ENCODE data around the gene ERBB4.
"Not testable (repeated sequence)": the region's sequence is repeated elsewhere in the genome, so short reads cannot be mapped to it uniquely, and the experiment has no call there.

The ERBB4 gene

DNA sequence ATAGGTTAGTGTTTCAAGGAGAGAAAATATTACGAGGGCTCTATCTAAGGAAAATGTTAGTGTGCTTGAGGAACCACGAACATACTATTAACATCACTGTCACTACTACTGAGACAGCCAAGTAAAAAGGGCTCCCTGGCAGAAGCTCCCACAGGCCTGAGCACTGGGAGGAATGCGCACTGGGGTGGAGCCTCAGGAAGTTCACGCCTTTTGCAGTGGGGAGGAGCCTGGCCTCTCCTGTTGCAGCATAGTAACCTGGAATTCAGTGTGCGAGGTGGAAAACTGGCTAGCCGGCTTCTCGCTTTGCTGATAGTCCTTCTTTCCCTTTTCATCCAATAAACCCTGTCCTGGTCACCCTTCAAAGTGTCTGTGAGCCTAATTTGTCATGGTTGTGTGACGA, 250.3 kb downstream of the ERBB4 start:
- no peak for DNase-seq

DNA sequence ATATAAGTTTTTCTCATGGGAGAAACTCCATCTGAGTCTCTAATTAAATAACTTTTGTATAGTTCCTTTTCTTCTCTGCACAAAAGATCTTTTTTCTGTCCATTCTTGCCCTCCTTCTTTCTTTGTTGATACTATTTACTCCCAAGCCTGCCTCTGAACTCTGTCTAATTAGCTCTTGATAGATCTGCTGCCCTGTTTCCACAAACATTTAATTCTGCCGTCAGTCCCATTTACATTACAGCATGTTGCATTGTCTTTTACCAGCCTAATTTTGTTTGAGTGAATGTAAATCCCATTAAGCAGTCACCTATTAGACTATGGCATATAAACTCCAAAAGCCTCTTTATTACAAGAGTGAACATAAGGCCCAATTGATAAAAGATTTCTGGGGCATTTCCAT, 254.4 kb downstream of the ERBB4 start:
- DNase-seq: no peak

DNA sequence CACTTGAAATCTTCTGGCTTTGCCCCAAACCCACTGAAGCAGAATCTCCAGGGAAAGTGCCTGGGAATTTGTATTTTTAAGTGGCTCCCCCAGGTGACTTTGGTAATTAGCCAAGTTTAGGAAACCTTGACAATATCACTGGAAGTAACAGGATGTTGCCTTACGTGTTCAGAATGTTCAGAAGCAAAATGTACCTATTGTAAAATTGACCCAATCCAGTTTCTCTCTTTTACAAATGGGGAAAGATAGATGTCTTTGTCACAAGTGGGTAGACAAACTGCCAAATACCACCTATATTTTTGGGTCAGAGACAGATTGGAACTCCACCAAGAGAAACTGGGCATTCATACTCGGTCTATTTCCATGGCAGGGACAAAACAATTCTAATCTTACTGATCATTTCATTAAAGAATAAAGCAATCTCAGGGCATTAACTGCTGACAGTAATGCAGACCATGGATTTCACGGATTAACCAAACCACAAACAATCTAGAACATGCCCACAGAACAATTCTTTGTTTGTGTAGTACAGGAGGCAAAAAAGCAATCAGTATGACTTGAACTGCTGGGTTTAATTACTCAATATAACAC, 255.8 kb downstream of the ERBB4 start:
- DNase-seq: no peak

DNA sequence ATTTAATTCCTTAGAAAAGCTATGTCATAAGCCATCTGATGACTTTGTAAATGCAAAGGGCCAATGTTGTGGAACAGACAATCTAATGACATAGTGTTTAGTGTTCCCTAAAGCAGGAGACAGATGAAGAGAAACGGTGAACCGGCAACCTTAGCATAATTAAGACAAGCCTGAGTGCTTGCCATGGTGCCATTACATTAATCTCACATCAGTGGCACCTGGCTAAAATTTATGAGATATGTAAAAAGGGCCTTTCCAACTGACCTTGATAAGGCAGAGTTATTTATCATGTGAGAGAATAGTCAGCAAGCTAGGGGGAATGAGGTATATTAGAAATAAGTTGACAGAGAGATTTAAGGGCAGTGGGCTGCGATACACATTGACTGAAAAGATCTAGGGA, 261.8 kb downstream of the ERBB4 start:
- DNase-seq: no peak

DNA sequence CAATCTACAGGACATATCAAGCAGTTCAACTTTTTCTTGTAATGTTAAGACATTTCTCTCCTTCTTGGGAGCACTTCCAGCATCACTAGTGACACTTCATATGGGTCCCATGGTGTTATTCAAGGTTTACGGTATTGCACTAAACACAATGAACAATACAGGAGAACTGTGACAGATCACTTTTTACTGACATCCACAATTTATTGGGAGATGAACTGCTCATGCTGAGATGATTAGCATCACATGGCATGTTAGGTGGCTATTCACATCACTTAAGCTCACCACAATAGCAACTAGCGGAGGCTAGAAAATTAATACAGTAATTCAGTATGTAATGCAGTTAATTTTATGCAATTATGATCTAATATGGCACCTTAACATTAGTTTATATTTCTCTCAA, 264.4 kb downstream of the ERBB4 start:
- DNase-seq: no peak

DNA sequence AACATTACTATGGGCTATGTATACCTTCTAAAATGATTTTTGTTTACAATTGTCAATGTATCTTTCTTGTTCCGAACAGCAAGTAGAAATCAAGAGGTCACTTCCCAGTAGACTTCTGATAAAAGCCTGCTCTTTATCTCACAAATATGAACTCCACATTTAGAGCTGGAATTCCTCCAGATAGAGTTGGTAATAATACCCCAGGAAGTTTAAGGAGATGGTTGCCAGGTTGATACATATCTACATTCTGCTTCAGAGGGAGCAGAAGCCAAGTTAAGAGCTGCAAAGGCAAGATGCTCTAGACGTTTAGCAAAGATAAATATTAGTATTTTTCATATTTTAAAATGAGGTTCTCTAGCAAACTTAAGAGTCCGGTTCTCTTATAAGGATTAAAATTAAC, 267.0 kb downstream of the ERBB4 start:
- no peak for DNase-seq

DNA sequence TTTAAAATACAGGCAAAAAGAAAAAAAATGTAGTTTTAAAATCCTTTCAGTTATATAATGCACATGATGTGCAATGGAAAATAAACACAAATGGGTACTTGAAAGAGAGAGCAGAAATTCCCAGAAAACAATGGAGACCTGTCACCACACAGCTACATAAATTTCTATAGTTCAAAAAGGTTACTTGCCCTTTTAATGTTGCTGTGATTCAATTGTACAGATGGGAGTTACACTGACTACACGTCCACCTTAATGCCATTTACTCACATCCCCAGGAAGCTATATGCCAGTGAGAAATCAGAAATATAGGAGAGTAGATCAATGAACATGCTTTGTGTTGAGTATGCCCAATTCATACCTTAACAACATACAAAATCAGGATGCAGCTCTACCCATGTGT, 269.6 kb downstream of the ERBB4 start:
- no peak for DNase-seq

DNA sequence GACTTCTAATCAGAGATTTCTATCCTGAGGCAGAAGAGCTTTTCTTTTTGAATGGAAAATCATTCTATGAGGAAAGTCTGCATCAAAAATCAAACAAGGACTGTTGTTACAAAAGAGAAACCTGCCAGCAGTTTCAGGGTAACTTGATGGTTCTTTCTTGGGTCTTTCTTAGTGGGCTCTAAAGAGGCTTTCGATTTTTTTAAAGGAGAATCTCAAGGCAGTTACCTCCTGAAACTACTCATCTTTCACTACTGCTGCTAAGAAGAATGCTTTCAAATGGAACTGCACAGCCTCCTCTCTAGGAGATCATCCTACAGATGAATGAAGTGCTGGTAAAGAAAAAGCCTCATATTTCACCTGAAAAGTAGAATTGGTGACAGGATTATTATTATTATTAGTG, 272.3 kb downstream of the ERBB4 start:
- DNase-seq: no peak

DNA sequence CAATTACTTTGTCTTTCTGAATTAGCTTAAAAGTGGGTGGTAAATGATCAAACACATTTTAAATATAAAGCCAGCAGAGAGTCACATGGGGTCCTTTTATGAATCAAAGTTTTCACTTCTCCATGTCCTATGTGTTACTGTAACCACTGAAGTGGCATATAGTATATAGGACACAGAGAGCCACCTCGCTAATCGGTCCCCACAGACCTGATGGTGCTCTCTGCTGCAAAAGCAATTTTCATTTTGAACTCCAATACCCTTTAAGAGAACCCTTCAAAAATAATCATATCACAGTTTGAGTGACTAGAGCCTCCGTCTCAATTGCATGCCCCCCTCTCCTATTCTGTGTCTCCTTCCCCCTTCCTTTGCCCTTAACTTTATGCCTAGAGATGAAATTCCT, 272.8 kb downstream of the ERBB4 start:
- DNase-seq: no peak

DNA sequence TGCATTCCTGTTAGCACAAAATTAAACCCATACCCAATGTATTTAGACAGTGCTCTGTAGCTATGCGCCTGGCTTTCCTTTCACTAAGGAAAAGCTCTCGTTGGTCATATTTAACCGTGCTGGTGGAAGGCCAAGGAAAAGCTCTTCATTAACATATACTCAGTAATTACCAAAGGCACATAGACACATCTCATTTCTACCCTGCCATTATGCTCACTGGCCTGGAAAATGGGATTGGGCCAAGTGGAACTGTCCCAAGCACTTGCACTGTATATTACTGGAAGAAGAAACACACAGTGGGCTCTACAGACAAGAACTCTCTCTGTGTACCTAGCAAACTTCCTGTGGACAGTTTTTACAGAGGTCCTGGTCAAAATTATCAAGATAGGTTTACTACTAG, 274.4 kb downstream of the ERBB4 start:
- no peak for DNase-seq

DNA sequence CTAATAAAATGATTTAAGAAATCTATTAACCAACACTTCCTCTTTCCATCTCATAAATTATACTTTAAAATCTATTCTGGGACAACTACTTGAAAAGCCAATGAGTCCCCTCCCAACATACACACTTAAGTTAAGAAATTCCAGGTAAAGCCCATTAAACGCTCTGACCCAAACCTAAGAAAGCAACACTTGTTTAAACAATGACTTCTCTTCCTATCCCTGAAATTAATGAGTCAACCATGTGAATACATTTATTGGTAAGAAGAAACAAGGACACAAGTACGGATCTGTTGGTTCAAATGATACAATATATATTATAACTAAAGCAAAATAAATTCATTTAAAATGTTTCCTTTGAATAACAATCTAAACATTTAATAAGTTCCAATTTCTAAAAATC, 279.4 kb downstream of the ERBB4 start:
- DNase-seq: no peak

DNA sequence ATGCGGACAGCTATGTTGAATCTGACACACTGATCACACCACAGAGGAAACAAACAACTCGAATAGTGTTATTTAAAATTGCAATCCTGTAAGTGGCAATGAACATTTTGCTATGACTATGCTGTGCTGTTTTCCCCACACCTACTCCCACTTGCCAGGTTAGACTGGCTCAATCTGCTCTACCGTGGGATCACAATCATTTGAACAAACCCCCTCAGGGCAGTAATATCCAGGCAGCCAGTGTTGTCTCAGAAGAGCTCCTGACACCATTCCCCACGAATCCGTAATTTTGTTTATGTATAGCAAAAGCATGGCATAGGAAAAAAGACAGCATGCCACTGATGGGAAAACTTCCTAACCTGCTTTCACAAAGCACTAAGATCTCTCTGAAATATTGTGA, 284.3 kb downstream of the ERBB4 start:
- no peak for DNase-seq

DNA sequence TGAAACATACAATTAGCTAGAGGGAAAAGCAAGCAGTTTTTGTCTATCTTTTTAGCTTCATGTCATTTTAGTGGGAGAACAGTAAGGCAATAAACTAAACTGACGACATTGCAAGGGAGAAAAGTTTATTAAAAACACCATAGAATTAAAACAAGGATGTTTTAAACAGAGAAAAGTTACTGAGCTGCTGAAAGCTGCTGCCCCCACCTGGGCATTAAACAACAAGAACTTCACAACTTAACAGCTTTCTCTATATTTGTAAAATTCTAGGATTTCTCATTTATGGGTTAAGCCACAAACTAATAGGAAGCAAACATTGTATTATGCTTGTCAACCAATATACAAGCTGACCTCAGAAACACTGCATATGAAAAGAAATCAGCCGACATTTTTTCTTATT, 289.2 kb downstream of the ERBB4 start:
- DNase-seq: no peak

DNA sequence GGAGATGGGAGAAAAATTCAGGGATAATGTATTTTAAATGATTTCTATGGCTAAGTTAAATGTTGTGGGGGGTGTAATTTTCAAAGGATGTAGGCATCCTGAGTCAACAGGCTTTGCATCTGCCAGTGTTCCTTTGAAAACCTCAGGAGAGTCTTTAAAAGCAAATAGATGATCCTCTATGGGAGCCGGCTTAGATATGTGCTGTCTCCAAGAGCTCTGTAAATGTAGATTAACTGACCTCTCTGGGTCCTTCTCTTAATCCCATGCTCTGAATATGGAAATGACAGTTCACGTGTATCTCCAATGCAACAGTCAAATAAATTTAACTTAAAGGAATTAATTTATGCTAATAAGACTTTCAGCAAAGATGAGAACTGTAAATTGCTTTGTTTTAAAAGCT, 292.7 kb downstream of the ERBB4 start:
- DNase-seq: no peak

DNA sequence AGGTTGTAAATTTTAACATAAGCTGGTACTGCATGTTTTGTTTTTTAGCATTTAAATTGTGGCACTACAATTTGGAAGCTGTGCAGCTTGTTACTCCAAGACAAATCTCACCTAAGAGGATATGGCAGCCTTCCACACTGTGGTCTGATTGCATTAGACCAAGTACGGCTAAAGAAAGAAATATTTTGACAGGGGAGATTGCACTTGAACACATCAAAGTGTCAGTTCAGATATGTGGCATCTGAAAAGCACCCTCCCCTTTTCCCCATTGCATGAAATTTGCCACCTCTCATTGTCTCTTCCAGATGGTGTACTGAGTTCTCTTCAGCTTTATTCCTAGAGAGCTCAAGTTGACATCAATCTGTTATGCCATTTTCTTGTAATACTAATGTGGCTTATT, 295.9 kb downstream of the ERBB4 start:
- DNase-seq: no peak

DNA sequence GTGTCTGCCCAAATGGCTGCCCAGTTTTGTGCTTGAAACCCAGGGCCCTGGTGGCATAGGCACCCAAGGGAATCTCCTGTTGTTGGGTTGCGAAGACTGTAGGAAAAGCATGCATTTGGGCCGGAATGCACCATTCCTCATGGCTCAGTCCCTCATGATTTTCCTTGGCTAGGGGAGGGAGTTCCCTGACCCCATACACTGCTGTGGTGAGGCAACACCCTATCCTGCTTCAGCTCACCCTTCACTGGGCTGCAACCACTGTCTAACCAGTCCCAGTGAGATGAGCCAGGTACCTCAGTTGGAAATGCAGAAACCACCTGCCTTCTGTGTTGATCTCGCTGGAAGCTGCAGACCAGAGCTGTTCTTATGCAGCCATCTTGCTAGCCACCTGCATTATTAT, 300.4 kb downstream of the ERBB4 start:
- not testable (repeated sequence) for DNase-seq

DNA sequence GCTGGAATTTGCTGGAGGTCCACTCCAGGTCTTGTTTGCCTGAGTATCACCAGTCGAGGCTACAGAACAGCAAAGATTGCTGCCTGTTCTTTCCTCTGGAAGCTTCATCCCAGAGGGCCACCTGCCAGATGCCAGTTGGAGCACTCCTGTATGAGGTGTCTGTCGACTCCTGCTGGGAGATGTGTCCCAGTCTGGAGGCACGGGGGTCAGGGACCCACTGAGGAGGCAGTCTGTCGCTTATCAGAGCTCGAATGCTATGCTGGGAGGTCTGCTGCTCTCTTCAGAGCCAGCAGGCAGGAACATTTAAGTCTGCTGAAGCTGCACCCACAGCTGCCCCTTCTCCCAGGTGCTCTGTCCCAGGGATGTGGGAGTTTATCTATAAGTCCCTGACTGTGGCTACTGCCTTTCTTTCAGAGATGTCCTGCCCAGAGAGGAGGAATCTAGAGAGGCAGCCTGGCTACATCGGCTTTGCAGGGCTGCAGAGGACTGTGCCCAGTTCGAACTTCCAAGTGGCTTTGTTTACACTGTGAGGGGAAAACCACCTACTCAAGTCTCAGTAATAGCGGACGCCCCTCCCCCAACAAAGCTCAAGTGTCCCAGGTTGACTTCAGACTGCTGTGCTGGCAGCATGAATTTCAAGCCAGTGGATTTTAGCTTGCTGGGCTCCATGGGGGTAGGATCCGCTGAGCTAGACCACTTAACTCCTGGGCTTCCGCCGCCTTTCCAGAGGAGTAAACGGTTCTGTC, 301.1 kb downstream of the ERBB4 start:
- DNase-seq: no peak

DNA sequence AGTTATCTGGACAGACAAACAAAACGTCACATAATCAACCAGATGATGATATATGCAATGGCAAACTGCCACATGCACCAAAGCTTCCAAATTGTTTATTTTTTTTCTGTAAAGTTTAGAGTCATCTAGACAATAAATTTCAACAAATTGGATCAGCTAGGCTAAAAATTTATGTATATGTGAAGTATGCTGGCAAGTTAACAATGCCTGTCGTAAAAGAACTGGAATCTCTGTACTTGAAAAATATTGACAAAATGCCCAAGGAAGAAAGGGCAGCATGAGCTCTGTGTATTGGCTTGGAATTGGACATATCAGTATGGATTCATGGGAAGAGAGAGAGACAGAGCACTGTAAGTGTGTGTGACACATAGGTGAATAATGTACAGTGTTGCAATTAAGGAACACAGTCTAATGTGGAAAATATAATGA, 309.8 kb downstream of the ERBB4 start:
- DNase-seq: no peak

DNA sequence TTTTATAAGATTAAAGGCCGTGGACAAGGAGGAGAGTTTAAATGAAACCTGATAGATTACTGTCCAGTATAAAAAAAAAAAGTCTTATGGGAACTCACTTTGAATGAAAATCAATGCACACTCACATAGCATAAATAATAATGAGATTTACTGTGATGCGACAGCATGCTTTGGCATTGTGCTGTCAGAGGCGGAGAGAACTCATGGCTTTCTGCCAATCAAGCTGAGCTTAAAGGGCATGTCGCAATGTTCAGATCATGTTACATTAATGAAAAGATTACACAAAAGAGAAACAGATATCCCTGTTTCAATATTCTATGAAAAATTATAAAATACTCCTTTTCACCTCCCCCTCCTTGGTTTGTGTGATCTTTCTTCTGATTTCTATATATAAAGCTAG, 310.8 kb downstream of the ERBB4 start:
- DNase-seq: no peak

DNA sequence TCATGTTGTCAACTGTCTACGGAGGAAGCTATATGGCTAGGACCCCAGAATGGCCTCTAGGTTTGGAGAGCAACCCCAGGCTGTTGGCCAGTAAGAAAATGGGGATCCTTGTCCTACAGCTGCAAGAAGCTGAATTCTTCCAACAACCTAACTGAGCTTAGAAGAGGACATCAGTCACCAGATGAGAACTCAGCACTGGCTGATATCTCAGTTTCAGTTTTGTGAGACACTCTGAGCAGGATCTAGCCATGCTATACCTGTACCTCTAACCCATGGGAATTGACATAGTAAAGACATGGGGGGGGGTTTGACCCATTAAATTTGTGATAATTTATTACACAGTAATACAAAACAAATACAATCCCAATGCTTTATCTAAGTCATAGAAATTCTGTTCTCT, 312.5 kb downstream of the ERBB4 start:
- DNase-seq: no peak

DNA sequence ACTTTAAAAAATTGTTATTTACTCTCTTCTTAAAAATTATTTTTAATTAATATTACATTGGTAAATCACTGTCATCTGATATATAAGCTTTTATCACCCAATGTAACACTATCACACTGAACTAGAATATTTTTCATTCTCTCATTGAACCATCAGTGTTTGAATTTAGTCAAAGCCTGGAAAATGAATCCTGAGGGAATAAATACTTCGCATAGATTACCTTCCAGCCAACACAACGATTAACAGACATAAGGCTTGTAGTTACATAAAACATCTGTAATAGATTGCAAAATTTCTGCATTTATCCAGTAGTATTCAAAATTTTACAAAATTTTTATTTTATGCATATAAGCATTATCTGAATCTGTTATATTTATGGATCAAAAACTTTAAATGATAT, 314.9 kb downstream of the ERBB4 start:
- no peak for DNase-seq

DNA sequence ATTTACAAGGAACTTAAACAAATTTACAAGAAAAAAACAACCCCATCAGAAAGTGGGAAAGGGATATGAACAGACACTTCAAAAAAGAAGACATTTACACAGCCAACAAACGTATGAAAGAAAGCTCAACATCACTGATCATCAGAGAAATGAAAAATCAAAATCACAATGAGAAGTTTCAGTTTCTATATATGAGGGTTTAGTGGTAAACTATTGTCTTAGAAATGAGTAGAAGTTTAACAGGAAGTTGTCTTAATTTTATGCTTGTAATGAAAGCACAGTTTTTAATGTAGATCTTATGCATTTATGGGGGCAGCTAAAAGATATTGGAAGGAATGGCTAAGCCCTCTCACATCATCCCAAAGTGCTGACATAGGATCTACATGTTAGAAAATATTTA, 325.4 kb downstream of the ERBB4 start:
- no peak for DNase-seq

DNA sequence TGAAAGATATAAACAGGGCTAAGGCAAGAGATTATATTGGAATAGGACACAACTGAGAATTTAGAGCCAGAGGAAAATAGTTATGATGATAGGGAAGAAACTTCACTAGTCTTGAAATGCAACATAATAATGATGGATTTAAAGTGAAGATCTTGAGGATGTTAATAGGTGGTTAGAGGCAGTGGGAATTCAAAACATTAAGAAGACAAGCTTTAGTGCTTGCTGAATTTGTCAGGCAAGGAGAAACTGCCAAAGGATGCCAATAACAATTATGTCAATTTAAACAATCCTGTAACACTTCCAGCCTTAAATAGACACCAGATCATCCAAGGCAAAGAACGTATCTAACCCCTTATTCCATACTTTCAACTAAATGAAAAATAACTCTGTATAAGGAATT, 330.1 kb downstream of the ERBB4 start:
- no peak for DNase-seq

DNA sequence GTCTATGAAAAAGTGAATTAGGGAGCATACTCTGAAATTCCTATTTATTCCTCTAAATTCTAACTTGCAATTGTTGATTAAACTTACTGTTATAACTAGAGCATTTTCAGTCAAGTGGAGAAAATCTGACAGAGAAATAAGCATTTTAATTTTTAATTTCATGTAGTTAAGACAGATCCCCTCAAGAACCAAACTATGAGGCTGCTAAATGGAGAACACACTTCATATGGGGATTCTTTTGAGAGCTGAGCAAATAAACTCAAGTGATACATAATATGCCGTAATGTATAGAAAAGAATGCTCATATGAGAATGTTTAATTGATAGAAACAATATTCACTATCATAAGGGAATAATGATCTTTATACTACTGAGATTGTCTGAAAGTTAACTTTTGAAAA, 340.8 kb downstream of the ERBB4 start:
- DNase-seq: no peak

DNA sequence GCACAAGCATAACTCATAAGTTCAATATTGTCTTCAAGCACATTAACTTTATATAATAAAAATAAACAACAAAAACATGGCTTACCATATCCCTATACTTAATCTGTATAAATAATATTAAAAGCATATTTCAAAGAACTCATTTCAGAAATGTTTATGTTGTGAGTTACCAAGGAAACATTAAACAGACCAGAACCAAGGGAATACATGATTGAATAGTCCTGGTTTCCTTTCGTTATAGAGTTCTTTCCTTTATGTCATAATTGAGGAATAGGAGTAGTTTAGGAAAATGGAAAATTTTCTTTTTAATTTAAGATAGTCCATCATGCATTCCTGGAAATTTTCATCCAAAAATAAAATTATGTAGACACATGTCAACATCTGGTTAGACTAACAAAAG, 343.0 kb downstream of the ERBB4 start:
- DNase-seq: no peak

All from inflammatory macrophage (primary cell).